ENCODE results near the gene SEM1. TPM values are rescaled to one million over a fixed set of nuclear protein-coding genes. Genes with fewer than 3 reads are reported as not detected.

The SEM1 gene
- total RNA-seq, 1 experiment from 2014 or later, result 79.9 TPM

DNA sequence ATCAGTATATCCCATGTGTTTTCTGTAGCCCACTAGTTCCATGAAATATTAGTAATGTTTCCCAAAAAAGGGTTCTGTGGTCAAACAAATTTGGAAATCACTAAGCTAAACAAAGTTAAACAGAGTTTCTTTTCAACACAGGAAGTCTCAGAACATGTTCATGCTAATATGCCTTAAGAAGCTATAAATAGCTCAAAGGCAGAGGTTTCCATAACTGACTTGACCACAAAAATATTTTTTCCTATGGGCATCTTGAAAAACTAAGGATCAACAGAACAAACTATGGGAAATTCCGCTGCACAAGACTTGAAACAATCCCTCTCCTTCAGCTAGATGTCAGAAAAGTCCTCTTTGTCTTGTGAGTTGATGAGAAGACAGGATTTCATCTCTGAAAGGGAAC is 59.7 kb downstream of the SEM1 start:
- Mint-ChIP-seq H3K36me3 (ENCODE audit: insufficient read depth in 1 of 3, low read depth in 3 of 3) (peaks cover 0 to 1% (median 0%) of the 10 kb centered on the region in 3 experiments; a peak in 2 of 7 replicates), H3K27me3 (ENCODE audit: low read depth) (no peaks in the 10 kb centered on the region), H3K27ac (no peak overlapping the region), H3K4me3 (no peak overlapping the region), H3K9me3 (peaks cover 2 to 6% of the 10 kb centered on the region in 2 experiments; a peak in 4 of 5 replicates), H3K4me1 (peaks cover 6 to 9% of the 10 kb centered on the region in 2 experiments)
- TF ChIP-seq, protein P1, sequence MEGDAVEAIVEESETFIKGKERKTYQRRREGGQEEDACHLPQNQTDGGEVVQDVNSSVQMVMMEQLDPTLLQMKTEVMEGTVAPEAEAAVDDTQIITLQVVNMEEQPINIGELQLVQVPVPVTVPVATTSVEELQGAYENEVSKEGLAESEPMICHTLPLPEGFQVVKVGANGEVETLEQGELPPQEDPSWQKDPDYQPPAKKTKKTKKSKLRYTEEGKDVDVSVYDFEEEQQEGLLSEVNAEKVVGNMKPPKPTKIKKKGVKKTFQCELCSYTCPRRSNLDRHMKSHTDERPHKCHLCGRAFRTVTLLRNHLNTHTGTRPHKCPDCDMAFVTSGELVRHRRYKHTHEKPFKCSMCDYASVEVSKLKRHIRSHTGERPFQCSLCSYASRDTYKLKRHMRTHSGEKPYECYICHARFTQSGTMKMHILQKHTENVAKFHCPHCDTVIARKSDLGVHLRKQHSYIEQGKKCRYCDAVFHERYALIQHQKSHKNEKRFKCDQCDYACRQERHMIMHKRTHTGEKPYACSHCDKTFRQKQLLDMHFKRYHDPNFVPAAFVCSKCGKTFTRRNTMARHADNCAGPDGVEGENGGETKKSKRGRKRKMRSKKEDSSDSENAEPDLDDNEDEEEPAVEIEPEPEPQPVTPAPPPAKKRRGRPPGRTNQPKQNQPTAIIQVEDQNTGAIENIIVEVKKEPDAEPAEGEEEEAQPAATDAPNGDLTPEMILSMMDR (conservative IDR thresholded peaks at IDR 0.05), result no peak
- no peak overlapping the region for H3T11ph ChIP-seq (ENCODE audit: low read length)
- no peak overlapping the region for H4K5ac ChIP-seq (ENCODE audit: insufficient read length, low read depth, low read length)
- H3K27ac ChIP-seq (ENCODE audit: insufficient read length, low read depth, low read length), result no peak overlapping the region
- no peaks in the 10 kb centered on the region for H3K23me2 ChIP-seq (ENCODE audit: insufficient read length, low read depth, low read length, poor library complexity, severe bottlenecking)
- H3K4me2 ChIP-seq (ENCODE audit: insufficient read depth, insufficient read length, low read length), result no peak overlapping the region
- no peak overlapping the region for H2BK120ac ChIP-seq (ENCODE audit: low read depth, low read length, poor library complexity, severe bottlenecking)
- no peak overlapping the region for H2BK12ac ChIP-seq (ENCODE audit: insufficient read length, low read depth, low read length)
- H3K79me2 ChIP-seq (ENCODE audit: insufficient read depth, low read length), result no peaks in the 10 kb centered on the region
- no peaks in the 10 kb centered on the region for H3K79me1 ChIP-seq (ENCODE audit: insufficient read depth, low read depth, low read length, poor library complexity, severe bottlenecking)
- H3K4me1 ChIP-seq (ENCODE audit: insufficient read depth, low read length), result no peaks in the 10 kb centered on the region
- no peak overlapping the region for H3K18ac ChIP-seq (ENCODE audit: insufficient read length, low read depth, low read length)
- no peak overlapping the region for H3K23ac ChIP-seq (ENCODE audit: insufficient read length, low read depth, low read length)
- H4K20me1 ChIP-seq (ENCODE audit: control insufficient read depth, insufficient read depth, insufficient read length), result no peaks in the 10 kb centered on the region
- H3K9me3 ChIP-seq (ENCODE audit: control insufficient read depth, low read depth, low read length), result no peaks in the 10 kb centered on the region
- H3K9ac ChIP-seq (ENCODE audit: extremely low read depth, insufficient read length, low read length), result no peak overlapping the region
- no peak for DNase-seq
- H2BK5ac ChIP-seq (ENCODE audit: insufficient read length, low read length), result no peak overlapping the region
- no peak overlapping the region for H2BK20ac ChIP-seq (ENCODE audit: low read depth, low read length, poor library complexity, severe bottlenecking)
- no peak overlapping the region for H4K8ac ChIP-seq (replicated peaks; ENCODE audit: insufficient read length, low read depth, low read length)
- H2AFZ ChIP-seq (ENCODE audit: low read length), result no peak overlapping the region
- H3K14ac ChIP-seq (ENCODE audit: insufficient read depth, low read length), result no peak overlapping the region
- no peak overlapping the region for H2AK5ac ChIP-seq (ENCODE audit: insufficient read length, low read length)
- H2BK15ac ChIP-seq (ENCODE audit: low read depth, low read length), result no peak overlapping the region
- no peak overlapping the region for H3K4ac ChIP-seq (ENCODE audit: low read depth, low read length)
- no peak overlapping the region for H3K56ac ChIP-seq (ENCODE audit: insufficient read length, low read depth, low read length)
- H4K91ac ChIP-seq (ENCODE audit: insufficient read length, low read depth, low read length), result no peak overlapping the region
- WGBS (ENCODE audit: extremely low coverage, insufficient read length, low lambda C conversion rate), result no CpG with 5 or more reads among the region's 1 CpG
- H3K27me3 ChIP-seq (ENCODE audit: insufficient read depth, low read length), result no peaks in the 10 kb centered on the region

Measured in H9 (cell line).